WTC11 (cell line): ENCODE data around the gene ZBTB18. TPM values are rescaled to one million over a fixed set of nuclear protein-coding genes. Genes with fewer than 3 reads are reported as not detected.

Experiments used
- ATAC-seq: fragments of 200-7000 bp; cut with Tn5 transposase; 2 replicates; pipeline ENCODE4 v1.10.0; 2021; ENCODE audit warnings: mild to moderate bottlenecking, moderate library complexity
- CTCF ChIA-PET: fragments of 300-600 bp; sonication (Branson Sonifier 250); formaldehyde crosslinking; loops from one replicate; lab custom pipeline; 2021; ENCODE audit warnings: antibody characterized with exemption; lab: Charles Lee
- POLR2A ChIA-PET: fragments of 350-600 bp; sonication (Branson Sonifier 250); formaldehyde crosslinking; loops from one replicate; lab custom pipeline; 2021; ENCODE audit warnings: antibody characterized with exemption; lab: Charles Lee
- DNase-seq: peaks from one replicate; pipeline ENCODE4 v3.0.0; 2021; ENCODE audit warnings: low spot score
- H3K27ac Mint-ChIP-seq: 2 replicates; pipeline ENCODE4 v1.8.0; 2021; ENCODE audit warnings: mixed read lengths
- H3K27me3 Mint-ChIP-seq: 2 replicates; pipeline ENCODE4 v1.8.0; 2021; ENCODE audit warnings: low read depth, mild to moderate bottlenecking, moderate library complexity, mixed read lengths
- H3K36me3 Mint-ChIP-seq: 2 replicates; pipeline ENCODE4 v1.8.0; 2021; ENCODE audit warnings: mixed read lengths
- H3K4me1 Mint-ChIP-seq: 2 replicates; pipeline ENCODE4 v1.8.0; 2022; ENCODE audit warnings: mixed read lengths
- H3K4me3 Mint-ChIP-seq: 2 replicates; pipeline ENCODE4 v1.8.0; 2021; ENCODE audit warnings: mild to moderate bottlenecking, moderate library complexity, mixed read lengths
- H3K9me3 Mint-ChIP-seq: 2 replicates; pipeline ENCODE4 v1.8.0; 2021; ENCODE audit warnings: mixed read lengths
- FOXP1 ChIP-seq: sonication (generic); formaldehyde crosslinking; IDR thresholded peaks from 2 replicates; pipeline ENCODE4 v1.8.0; 2022; ENCODE audit warnings: missing genetic modification reagents, mild to moderate bottlenecking, moderate library complexity, borderline replicate concordance
- MXD4 ChIP-seq: fragments of 250-450 bp; sonication (Bioruptor Pico); IDR thresholded peaks from 2 replicates; pipeline ENCODE4 v1.8.0; 2021; ENCODE audit warnings: mild to moderate bottlenecking, moderate library complexity, borderline replicate concordance
- MYBL2 ChIP-seq: sonication (generic); formaldehyde crosslinking; IDR thresholded peaks from 2 replicates; pipeline ENCODE4 v1.8.1; 2023; ENCODE audit warnings: mild to moderate bottlenecking, moderate library complexity, missing genetic modification reagents
- NFATC4 ChIP-seq: fragments of 250-450 bp; sonication (Bioruptor Pico); IDR thresholded peaks from 2 replicates; pipeline ENCODE4 v1.9.0; 2021; ENCODE audit warnings: mild to moderate bottlenecking
- NR2C2 ChIP-seq: sonication (generic); formaldehyde crosslinking; IDR thresholded peaks from 2 replicates; pipeline ENCODE4 v1.8.0; 2022; ENCODE audit warnings: mild to moderate bottlenecking, missing genetic modification reagents
- RORB ChIP-seq: fragments of 250-450 bp; sonication (Bioruptor Pico); IDR thresholded peaks from 2 replicates; pipeline ENCODE4 v1.9.0; 2021; ENCODE audit warnings: mild to moderate bottlenecking
- SMAD3 ChIP-seq: sonication (generic); formaldehyde crosslinking; IDR thresholded peaks from 2 replicates; pipeline ENCODE4 v1.8.0; 2022; ENCODE audit warnings: missing genetic modification reagents, mild to moderate bottlenecking, borderline replicate concordance
- SP1 ChIP-seq: sonication (generic); formaldehyde crosslinking; conservative IDR thresholded peaks from 2 replicates; pipeline ENCODE4 v1.8.1; 2022; ENCODE audit warnings: missing genetic modification reagents
- total RNA-seq: library from RNA; stranded (reverse); gene quantifications from 3 replicates; pipeline ENCODE4 v1.2.3, GENCODE V29; 2021
- TF ChIP-seq, protein P1 (sequence below): sonication (generic); formaldehyde crosslinking; IDR thresholded peaks from 2 replicates; pipeline ENCODE4 v1.8.0; 2023; ENCODE audit warnings: missing genetic modification reagents, mild to moderate bottlenecking, borderline replicate concordance
- TF ChIP-seq, protein P2 (sequence below): sonication (generic); formaldehyde crosslinking; IDR thresholded peaks from 2 replicates; pipeline ENCODE4 v1.8.1; 2022; ENCODE audit warnings: low read depth, missing genetic modification reagents, borderline replicate concordance
- TF ChIP-seq, protein P3 (sequence below): sonication (generic); formaldehyde crosslinking; conservative IDR thresholded peaks from 2 replicates; pipeline ENCODE4 v1.8.1; 2023; ENCODE audit warnings: mild to moderate bottlenecking, low read depth, missing genetic modification reagents, moderate library complexity
- TF ChIP-seq, protein P4 (sequence below): fragments of 250-450 bp; sonication (Bioruptor Pico); IDR thresholded peaks from 2 replicates; pipeline ENCODE4 v1.9.0; 2021; ENCODE audit warnings: mild to moderate bottlenecking
- TF ChIP-seq, protein P5 (sequence below): fragments of 250-450 bp; sonication (Bioruptor Pico); IDR thresholded peaks from 2 replicates; pipeline ENCODE4 v1.9.0; 2021; ENCODE audit warnings: moderate library complexity, mild to moderate bottlenecking, inconsistent platforms, borderline replicate concordance
- TF ChIP-seq, protein P6 (sequence below): fragments of 200-600 bp; IDR thresholded peaks from 2 replicates; pipeline ENCODE4 v1.8.0; 2022; ENCODE audit warnings: antibody characterized with exemption
- TF ChIP-seq, protein P7 (sequence below): sonication (generic); formaldehyde crosslinking; conservative IDR thresholded peaks from 2 replicates; pipeline ENCODE4 v1.8.1; 2022; ENCODE audit warnings: mild to moderate bottlenecking, missing genetic modification reagents

ZBTB18 gene
- total RNA-seq, 1 experiment from 2014 or later = 16.0 TPM

DNA sequence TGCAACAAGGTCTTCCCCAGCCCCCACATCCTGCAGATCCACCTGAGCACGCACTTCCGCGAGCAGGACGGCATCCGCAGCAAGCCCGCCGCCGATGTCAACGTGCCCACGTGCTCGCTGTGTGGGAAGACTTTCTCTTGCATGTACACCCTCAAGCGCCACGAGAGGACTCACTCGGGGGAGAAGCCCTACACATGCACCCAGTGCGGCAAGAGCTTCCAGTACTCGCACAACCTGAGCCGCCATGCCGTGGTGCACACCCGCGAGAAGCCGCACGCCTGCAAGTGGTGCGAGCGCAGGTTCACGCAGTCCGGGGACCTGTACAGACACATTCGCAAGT is 3.8 kb downstream of the ZBTB18 start (continued):
- TF ChIP-seq, protein P1, sequence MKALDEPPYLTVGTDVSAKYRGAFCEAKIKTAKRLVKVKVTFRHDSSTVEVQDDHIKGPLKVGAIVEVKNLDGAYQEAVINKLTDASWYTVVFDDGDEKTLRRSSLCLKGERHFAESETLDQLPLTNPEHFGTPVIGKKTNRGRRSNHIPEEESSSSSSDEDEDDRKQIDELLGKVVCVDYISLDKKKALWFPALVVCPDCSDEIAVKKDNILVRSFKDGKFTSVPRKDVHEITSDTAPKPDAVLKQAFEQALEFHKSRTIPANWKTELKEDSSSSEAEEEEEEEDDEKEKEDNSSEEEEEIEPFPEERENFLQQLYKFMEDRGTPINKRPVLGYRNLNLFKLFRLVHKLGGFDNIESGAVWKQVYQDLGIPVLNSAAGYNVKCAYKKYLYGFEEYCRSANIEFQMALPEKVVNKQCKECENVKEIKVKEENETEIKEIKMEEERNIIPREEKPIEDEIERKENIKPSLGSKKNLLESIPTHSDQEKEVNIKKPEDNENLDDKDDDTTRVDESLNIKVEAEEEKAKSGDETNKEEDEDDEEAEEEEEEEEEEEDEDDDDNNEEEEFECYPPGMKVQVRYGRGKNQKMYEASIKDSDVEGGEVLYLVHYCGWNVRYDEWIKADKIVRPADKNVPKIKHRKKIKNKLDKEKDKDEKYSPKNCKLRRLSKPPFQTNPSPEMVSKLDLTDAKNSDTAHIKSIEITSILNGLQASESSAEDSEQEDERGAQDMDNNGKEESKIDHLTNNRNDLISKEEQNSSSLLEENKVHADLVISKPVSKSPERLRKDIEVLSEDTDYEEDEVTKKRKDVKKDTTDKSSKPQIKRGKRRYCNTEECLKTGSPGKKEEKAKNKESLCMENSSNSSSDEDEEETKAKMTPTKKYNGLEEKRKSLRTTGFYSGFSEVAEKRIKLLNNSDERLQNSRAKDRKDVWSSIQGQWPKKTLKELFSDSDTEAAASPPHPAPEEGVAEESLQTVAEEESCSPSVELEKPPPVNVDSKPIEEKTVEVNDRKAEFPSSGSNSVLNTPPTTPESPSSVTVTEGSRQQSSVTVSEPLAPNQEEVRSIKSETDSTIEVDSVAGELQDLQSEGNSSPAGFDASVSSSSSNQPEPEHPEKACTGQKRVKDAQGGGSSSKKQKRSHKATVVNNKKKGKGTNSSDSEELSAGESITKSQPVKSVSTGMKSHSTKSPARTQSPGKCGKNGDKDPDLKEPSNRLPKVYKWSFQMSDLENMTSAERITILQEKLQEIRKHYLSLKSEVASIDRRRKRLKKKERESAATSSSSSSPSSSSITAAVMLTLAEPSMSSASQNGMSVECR (CRISPR knock-in tag) = no peak
- TF ChIP-seq MXD4 (no peak), FOXP1 (CRISPR knock-in tag) (no peak)
- TF ChIP-seq, all 79 proteins: peak for 0

DNA sequence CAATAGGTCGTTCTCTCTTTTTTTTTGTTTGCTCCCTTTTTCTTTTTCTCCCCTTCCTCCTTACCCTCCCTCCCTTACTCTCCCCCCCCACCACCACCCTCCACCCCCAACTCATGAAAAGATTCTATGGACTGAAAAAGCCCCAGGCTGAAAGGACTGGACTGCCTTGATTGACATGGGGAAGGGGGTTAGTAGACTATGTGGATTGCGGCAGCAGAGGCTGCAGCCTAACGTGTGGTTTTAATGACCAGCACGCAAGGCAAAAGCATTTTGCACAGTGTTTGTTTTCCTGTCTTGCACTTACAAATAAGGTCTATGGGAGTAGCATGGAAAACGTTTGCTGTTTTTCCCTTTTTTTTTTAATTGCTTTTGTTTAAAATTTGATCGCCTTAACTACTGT is 5.5 kb downstream of the ZBTB18 start:
- TF ChIP-seq RORB (no peak), NFATC4 (no peak)
- Mint-ChIP-seq H3K36me3 (peaks cover 7% of the 10 kb centered on the region), H3K27me3 (no peaks in the 10 kb centered on the region), H3K9me3 (no peaks in the 10 kb centered on the region), H3K4me3 (no peak overlapping the region), H3K27ac (no peak overlapping the region), H3K4me1 (peaks cover 26% of the 10 kb centered on the region)
- CTCF ChIA-PET = no interaction called here
- ATAC-seq (peak; percentile 53), DNase-seq (no peak)
- POLR2A ChIA-PET = no interaction called here

DNA sequence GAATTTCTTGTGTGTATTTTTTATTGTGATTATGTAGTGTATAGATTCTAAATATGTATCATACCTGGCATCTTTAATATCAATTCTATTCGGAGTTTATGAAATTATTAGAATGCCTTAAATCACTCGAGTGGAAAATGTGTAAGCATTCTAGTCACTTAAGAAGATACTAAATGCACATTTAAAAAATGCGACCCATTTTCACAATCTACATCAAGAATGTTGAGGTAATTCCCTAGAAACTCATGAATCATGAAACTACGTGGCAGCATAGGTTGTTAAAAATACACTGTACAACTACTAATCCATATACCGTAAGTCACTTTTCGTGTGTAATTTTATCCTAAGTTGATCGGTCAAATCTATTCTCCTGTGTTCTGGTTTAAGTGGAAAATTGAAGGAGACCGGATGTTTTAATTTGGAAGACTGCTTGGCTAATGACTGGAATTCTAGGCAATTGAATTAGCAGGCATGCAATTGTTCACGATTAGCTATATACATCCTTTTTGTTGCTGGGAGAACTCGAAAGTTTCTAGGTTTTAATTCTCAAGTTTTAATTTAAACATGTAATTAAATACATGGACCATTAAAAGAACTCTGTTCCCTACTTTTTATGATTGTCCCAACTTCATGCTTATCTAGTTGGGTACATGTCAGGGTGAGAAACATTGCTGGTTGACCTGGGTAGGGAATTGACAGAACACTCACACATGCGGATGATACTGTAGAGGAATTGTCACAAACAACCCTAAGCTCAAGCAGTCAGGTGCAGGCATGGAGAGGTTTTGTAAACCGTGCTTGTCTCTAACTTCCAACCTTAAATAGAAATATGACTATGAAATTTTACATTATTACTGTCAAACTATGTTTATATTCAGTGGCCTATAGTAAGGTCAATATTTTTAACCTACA is 6.6 kb downstream of the ZBTB18 start:
- ChIA-PET POLR2A (no interaction called here), CTCF (no interaction called here)
- Mint-ChIP-seq H3K36me3 (peaks cover 7% of the 10 kb centered on the region), H3K27ac (no peak overlapping the region; the same call in 1 of the 2 replicates), H3K4me3 (no peak overlapping the region), H3K27me3 (no peaks in the 10 kb centered on the region), H3K4me1 (peaks cover 36% of the 10 kb centered on the region), H3K9me3 (no peaks in the 10 kb centered on the region)
- DNase-seq = no peak
- TF ChIP-seq NR2C2 (CRISPR knock-in tag) = no peak
- TF ChIP-seq, protein P2, sequence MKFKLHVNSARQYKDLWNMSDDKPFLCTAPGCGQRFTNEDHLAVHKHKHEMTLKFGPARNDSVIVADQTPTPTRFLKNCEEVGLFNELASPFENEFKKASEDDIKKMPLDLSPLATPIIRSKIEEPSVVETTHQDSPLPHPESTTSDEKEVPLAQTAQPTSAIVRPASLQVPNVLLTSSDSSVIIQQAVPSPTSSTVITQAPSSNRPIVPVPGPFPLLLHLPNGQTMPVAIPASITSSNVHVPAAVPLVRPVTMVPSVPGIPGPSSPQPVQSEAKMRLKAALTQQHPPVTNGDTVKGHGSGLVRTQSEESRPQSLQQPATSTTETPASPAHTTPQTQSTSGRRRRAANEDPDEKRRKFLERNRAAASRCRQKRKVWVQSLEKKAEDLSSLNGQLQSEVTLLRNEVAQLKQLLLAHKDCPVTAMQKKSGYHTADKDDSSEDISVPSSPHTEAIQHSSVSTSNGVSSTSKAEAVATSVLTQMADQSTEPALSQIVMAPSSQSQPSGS (CRISPR knock-in tag) = no peak
- no peak for TF ChIP-seq MYBL2 (CRISPR knock-in tag)
- no peak for TF ChIP-seq SMAD3 (CRISPR knock-in tag)
- TF ChIP-seq, protein P3, sequence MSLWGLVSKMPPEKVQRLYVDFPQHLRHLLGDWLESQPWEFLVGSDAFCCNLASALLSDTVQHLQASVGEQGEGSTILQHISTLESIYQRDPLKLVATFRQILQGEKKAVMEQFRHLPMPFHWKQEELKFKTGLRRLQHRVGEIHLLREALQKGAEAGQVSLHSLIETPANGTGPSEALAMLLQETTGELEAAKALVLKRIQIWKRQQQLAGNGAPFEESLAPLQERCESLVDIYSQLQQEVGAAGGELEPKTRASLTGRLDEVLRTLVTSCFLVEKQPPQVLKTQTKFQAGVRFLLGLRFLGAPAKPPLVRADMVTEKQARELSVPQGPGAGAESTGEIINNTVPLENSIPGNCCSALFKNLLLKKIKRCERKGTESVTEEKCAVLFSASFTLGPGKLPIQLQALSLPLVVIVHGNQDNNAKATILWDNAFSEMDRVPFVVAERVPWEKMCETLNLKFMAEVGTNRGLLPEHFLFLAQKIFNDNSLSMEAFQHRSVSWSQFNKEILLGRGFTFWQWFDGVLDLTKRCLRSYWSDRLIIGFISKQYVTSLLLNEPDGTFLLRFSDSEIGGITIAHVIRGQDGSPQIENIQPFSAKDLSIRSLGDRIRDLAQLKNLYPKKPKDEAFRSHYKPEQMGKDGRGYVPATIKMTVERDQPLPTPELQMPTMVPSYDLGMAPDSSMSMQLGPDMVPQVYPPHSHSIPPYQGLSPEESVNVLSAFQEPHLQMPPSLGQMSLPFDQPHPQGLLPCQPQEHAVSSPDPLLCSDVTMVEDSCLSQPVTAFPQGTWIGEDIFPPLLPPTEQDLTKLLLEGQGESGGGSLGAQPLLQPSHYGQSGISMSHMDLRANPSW (CRISPR knock-in tag) = no peak
- no peak for TF ChIP-seq SP1 (CRISPR knock-in tag)
- ATAC-seq = no peak

DNA sequence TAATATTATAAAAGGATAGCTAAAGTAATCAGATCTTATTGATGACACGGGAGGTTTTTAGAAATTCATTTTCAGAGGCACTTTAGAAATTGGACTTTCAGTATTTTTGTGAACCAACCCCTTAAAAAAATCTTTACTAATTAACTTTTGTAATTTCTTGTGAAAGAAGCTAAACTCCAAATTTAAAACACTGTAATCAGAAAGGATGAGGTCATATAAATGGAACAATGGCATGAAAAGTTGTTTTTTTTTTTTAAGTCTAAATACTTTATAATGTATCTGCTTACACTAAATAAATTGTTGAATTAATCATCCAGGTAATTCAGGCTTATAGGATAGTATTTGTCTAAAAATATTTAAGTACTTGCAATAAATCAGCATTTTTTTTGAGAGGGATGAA is 9.0 kb downstream of the ZBTB18 start:
- DNase-seq (no peak), ATAC-seq (no peak)
- peaks cover 48% of the 10 kb centered on the region for H3K4me1 Mint-ChIP-seq
- H3K4me3 Mint-ChIP-seq = no peak overlapping the region
- H3K27ac Mint-ChIP-seq = no peak overlapping the region
- ChIA-PET POLR2A (no interaction called here), CTCF (no interaction called here)
- peaks cover 7% of the 10 kb centered on the region for H3K36me3 Mint-ChIP-seq
- H3K9me3 Mint-ChIP-seq = no peaks in the 10 kb centered on the region
- H3K27me3 Mint-ChIP-seq = no peaks in the 10 kb centered on the region
- TF ChIP-seq, protein P4, sequence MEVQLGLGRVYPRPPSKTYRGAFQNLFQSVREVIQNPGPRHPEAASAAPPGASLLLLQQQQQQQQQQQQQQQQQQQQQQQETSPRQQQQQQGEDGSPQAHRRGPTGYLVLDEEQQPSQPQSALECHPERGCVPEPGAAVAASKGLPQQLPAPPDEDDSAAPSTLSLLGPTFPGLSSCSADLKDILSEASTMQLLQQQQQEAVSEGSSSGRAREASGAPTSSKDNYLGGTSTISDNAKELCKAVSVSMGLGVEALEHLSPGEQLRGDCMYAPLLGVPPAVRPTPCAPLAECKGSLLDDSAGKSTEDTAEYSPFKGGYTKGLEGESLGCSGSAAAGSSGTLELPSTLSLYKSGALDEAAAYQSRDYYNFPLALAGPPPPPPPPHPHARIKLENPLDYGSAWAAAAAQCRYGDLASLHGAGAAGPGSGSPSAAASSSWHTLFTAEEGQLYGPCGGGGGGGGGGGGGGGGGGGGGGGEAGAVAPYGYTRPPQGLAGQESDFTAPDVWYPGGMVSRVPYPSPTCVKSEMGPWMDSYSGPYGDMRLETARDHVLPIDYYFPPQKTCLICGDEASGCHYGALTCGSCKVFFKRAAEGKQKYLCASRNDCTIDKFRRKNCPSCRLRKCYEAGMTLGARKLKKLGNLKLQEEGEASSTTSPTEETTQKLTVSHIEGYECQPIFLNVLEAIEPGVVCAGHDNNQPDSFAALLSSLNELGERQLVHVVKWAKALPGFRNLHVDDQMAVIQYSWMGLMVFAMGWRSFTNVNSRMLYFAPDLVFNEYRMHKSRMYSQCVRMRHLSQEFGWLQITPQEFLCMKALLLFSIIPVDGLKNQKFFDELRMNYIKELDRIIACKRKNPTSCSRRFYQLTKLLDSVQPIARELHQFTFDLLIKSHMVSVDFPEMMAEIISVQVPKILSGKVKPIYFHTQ (CRISPR knock-in tag) = no peak
- TF ChIP-seq, protein P5, sequence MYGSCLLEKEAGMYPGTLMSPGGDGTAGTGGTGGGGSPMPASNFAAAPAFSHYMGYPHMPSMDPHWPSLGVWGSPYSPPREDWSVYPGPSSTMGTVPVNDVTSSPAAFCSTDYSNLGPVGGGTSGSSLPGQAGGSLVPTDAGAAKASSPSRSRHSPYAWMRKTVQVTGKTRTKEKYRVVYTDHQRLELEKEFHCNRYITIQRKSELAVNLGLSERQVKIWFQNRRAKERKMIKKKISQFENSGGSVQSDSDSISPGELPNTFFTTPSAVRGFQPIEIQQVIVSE = no peak
- TF ChIP-seq, protein P6, sequence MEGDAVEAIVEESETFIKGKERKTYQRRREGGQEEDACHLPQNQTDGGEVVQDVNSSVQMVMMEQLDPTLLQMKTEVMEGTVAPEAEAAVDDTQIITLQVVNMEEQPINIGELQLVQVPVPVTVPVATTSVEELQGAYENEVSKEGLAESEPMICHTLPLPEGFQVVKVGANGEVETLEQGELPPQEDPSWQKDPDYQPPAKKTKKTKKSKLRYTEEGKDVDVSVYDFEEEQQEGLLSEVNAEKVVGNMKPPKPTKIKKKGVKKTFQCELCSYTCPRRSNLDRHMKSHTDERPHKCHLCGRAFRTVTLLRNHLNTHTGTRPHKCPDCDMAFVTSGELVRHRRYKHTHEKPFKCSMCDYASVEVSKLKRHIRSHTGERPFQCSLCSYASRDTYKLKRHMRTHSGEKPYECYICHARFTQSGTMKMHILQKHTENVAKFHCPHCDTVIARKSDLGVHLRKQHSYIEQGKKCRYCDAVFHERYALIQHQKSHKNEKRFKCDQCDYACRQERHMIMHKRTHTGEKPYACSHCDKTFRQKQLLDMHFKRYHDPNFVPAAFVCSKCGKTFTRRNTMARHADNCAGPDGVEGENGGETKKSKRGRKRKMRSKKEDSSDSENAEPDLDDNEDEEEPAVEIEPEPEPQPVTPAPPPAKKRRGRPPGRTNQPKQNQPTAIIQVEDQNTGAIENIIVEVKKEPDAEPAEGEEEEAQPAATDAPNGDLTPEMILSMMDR = no peak
- TF ChIP-seq, protein P7, sequence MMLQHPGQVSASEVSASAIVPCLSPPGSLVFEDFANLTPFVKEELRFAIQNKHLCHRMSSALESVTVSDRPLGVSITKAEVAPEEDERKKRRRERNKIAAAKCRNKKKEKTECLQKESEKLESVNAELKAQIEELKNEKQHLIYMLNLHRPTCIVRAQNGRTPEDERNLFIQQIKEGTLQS (CRISPR knock-in tag) = no peak
